Large intestine (tissue), 3 donors: ENCODE results near the gene ACOT2. TPM values are rescaled to one million over a fixed set of nuclear protein-coding genes. Genes with fewer than 3 reads are reported as not detected.
"Not testable (repeated sequence)": the region's sequence is repeated elsewhere in the genome, so short reads cannot be mapped to it uniquely, and the experiment has no call there.

ENCODE experiments used
- DNase-seq, 2 donors: peaks; one replicate each; pipeline versions ENCODE4 v3.0.0 to v3.0.0-alpha.2; 2013
- H3K27ac ChIP-seq: one replicate; pipeline ENCODE4 v1.5.1; 2013; ENCODE audit warnings: low read length
- H3K27me3 ChIP-seq: 2 replicates; pipeline ENCODE4 v1.6.1; 2013; ENCODE audit warnings: low read length; ENCODE audit not compliant: control insufficient read depth, insufficient read depth
- H3K36me3 ChIP-seq: 2 replicates; pipeline ENCODE4 v1.6.1; 2013; ENCODE audit warnings: low read length; ENCODE audit not compliant: control insufficient read depth, insufficient read depth
- H3K4me1 ChIP-seq: one replicate; pipeline ENCODE4 v1.6.1; 2013; ENCODE audit warnings: low read length; ENCODE audit not compliant: control insufficient read depth, insufficient read depth
- H3K4me3 ChIP-seq: one replicate; pipeline ENCODE4 v1.5.1; 2013; ENCODE audit warnings: low read length
- H3K9me3 ChIP-seq: one replicate; pipeline ENCODE4 v1.6.1; 2013; ENCODE audit warnings: mild to moderate bottlenecking, low read depth, low read length, moderate library complexity; ENCODE audit not compliant: control insufficient read depth
- WGBS: methylation state at CpG from one replicate; pipeline ENCODE4 v1.1.5; 2013; ENCODE audit warnings: low lambda C conversion rate; ENCODE audit not compliant: insufficient coverage; 5-methylcytosine and 5-hydroxymethylcytosine counted together
- polyA plus RNA-seq: library from polyadenylated mRNA; unstranded; fragments of 120-200 nt; gene quantifications from one replicate; pipeline ENCODE4 v1.2.1, GENCODE V29; 2013

Gene ACOT2
- polyA plus RNA-seq, 1 donor, result 37.2 TPM

DNA sequence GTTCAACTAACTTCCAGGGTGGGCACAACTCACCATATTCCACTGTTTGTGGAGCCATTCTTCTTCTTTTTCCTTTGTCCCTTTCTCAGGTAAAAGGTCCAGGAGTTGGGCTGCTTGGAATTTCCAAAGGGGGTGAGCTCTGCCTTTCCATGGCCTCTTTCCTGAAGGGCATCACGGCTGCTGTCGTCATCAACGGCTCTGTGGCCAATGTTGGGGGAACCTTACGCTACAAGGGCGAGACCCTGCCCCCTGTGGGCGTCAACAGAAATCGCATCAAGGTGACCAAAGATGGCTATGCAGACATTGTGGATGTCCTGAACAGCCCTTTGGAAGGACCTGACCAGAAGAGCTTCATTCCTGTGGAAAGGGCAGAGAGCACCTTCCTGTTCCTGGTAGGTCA, 26.1 kb upstream of the ACOT2 start:
- not testable (repeated sequence) for H3K36me3 ChIP-seq, H3K4me3 ChIP-seq, H3K27me3 ChIP-seq, H3K4me1 ChIP-seq, H3K9me3 ChIP-seq, H3K27ac ChIP-seq, DNase-seq
- no CpG with 5 or more reads among the region's 7 CpGs for WGBS

DNA sequence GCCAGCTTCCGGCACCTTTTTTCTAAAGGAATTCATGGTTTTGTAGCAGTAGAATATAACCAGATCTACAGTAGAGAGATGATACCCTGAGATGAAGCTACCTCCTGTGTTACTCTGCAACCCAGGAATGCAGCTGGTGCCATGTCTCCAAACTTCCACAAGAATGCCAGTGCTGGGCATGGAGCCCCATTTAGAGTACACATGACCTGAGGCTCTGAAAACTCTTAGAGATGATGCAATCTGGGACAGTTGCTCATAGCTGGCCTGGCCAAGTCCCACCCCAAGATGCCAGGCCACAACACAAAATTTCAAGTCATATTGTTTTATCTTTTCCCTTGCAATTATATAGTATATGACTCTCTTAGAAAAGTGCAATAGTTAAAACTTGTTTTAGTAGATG, 23.7 kb upstream of the ACOT2 start:
- not testable (repeated sequence) for H3K36me3 ChIP-seq, H3K9me3 ChIP-seq, H3K4me1 ChIP-seq, H3K4me3 ChIP-seq, DNase-seq, H3K27me3 ChIP-seq, H3K27ac ChIP-seq
- no CpG with 5 or more reads among the region's 1 CpG for WGBS

DNA sequence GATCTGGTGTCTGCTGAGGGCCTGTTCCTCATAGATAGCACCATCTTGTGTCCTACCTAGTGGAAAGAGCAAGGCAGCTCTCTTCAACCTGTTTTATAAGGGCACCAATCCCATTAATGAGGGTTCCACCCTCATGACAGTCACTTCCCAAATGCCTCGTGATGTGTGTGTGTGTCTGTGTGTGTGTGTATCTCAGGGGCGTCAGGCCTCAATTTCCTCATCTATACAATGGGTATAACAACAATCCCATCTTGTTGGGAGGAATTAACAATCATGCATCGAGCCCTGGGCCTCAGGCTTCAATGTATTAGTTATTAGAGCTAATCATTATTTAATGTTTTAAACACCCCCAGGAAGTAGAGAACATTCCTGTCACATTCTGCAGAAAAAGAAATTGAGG, 19.9 kb upstream of the ACOT2 start:
- not testable (repeated sequence) for H3K36me3 ChIP-seq, H3K27ac ChIP-seq, H3K9me3 ChIP-seq, DNase-seq, H3K27me3 ChIP-seq, H3K4me1 ChIP-seq, H3K4me3 ChIP-seq
- no CpG with 5 or more reads among the region's 3 CpGs for WGBS

DNA sequence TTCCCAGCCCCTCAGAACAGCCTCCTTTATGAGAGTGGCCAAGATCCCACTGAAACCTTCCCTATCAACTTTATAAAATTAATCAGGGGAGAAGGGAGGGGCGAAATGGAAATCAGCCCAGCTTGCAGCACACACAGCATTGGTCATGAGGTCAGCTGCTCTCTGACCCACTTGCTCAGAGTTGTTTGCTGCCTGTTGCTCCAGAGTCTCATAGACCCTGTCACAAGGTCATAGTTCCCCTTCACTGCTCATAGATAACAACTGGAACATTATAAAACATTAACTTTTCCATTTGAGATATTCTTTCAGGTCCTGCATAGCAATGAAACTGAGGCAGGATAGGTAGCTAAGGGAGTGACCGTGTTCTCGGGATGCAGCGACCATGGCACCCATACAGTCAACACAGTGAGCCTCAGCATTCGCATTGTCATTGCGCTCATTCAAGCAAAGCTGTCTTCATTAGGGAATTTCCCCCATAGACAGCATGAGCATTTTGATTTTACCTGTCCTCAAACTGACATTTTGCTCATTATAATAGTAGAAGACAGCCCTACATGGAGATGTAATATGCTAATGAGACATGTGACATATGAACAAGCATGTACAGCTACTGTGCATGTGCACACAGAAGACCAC, 19.0 kb upstream of the ACOT2 start:
- H3K27ac ChIP-seq, H3K4me3 ChIP-seq, H3K36me3 ChIP-seq, H3K4me1 ChIP-seq, H3K27me3 ChIP-seq, DNase-seq, H3K9me3 ChIP-seq: not testable (repeated sequence)
- WGBS, result no CpG with 5 or more reads among the region's 6 CpGs

DNA sequence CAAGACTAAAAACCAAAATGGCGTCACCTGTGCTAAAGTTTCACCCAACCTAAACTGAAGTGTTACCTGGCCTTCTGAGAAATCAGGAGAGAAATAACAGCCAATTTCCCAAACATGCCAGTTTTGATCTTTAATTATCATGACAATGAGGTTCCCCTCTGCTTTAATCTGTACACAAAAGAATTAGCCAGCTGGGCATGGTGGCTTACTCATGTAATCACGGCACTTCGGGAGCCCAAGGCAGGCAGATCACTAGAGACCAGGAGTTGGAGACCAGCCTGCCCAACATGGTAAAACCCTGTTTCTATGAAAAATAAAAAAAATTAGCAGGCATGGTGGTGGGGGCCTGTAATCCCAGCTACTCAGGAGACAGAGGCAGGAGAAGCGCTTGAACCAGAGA, 15.2 kb upstream of the ACOT2 start:
- no peak overlapping the region for H3K4me3 ChIP-seq

DNA sequence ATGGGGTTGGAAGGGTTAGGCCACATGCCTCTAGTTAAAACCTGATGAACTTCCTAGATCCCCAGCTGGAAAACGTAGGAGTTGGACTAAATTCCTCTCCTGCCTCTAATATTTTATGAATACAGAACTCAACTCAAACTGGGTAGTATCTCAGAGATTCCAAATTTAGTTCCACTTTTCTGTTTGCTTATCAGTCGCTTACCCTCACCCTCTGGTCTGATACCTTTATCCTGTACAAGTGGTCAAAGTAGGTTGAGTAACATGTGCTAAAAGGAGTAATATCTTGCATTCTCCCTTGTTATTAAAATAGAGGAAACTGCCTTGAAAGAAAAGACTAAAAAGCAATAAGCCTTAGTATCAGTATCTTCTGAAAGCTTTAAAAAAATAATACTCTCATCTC, 11.8 kb upstream of the ACOT2 start:
- H3K4me1 ChIP-seq, H3K36me3 ChIP-seq, DNase-seq, H3K9me3 ChIP-seq, H3K27me3 ChIP-seq, H3K27ac ChIP-seq, H3K4me3 ChIP-seq: not testable (repeated sequence)
- no CpG with 5 or more reads among the region's 2 CpGs for WGBS

More for the DNA sequence above, 15.2 kb upstream of the ACOT2 start:
- H3K27me3 ChIP-seq, result no peaks in the 10 kb centered on the region
- WGBS, result no CpG with 5 or more reads among the region's 4 CpGs
- H3K4me1 ChIP-seq, result no peaks in the 10 kb centered on the region
- H3K36me3 ChIP-seq, result no peaks in the 10 kb centered on the region
- DNase-seq, result no peak
- H3K9me3 ChIP-seq, result no peaks in the 10 kb centered on the region
- no peak overlapping the region for H3K27ac ChIP-seq

DNA sequence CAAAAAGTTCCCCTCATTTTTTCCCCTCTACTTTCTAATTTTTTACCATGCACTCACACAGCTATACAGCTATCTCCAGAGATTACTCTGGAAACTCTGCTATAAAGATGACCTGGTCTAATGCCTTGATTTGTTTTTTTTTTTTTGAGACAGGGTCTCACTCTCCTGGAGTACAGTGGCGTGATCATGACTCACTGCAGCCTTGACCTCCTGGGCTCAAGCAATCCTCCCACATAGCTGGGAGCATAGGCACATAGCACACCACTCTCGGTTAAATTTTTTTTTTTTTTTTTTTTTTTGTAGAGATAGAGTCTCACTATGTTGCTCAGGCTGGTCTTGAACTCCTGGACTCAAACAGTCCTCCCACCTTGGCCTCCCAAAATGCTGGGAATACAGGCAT, 10.8 kb upstream of the ACOT2 start:
- no CpG with 5 or more reads among the region's 2 CpGs for WGBS
- H3K4me1 ChIP-seq, H3K36me3 ChIP-seq, DNase-seq, H3K27ac ChIP-seq, H3K27me3 ChIP-seq, H3K9me3 ChIP-seq, H3K4me3 ChIP-seq: not testable (repeated sequence)

DNA sequence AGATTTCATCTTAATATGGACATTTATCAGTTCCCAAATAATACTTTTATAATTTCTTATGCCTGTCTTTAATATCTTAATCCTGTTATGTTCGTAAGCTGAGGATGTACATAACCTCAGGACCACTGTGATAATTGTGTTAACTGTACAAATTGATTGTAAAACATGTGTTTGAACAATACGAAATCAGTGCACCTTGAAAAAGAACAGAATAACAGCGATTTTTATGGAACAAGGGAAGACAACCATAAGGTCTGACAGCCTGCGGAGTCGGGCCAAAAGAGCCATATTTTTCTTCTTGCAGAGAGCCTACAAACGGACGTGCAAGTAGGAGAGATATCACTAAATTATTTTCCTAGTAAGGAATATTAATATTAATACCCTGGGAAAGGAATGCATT, 6.8 kb upstream of the ACOT2 start:
- not testable (repeated sequence) for H3K4me3 ChIP-seq, H3K27me3 ChIP-seq, H3K27ac ChIP-seq, H3K4me1 ChIP-seq, H3K36me3 ChIP-seq, DNase-seq
- WGBS, result 100% methylated on average over 1 of the region's 7 CpGs
- H3K9me3 ChIP-seq, result peaks cover 17% of the 10 kb centered on the region

DNA sequence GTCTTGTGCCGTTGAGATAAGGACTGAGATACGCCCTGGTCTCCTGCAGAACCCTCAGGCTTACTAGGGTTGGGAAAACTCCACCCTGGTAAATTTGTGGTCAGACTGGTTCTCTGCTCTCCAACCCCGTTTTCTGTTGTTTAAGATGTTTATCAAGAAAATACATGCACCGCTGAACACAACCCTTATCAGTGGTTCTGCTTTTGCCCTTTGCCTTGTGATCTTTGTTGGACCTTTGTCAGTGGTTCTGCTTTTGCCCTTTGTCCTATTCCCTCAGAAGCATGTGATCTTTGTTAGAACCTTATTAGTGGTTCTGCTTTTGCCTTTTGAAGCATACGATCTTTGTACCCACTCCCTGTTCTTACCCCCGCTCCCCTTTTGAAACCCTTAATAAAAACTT, 6.3 kb upstream of the ACOT2 start:
- not testable (repeated sequence) for H3K4me1 ChIP-seq, H3K27me3 ChIP-seq, H3K27ac ChIP-seq, DNase-seq, H3K36me3 ChIP-seq, H3K4me3 ChIP-seq
- no CpG with 5 or more reads among the region's 6 CpGs for WGBS
- peaks cover 17% of the 10 kb centered on the region for H3K9me3 ChIP-seq

DNA sequence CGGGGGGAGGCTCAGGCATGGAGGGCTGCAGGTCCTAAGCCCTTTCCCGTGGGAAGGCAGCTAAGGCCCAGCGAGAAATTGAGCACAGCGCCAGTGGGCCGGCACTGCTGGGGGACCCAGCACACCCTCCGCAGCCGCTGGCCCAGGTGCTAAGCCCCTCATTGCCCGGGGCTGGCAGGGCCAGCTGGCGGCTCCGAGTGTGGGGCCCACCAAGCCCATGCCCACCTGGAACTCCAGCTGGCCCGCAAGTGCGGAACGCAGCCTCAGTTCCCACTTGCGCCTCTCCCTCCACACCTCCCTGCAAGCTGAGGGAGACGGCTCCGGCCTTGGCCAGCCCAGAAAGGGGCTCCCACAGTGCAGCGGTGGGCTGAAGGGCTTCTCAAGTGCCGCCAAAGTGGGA, 2.6 kb upstream of the ACOT2 start:
- no CpG with 5 or more reads among the region's 18 CpGs for WGBS
- not testable (repeated sequence) for H3K27me3 ChIP-seq, DNase-seq, H3K27ac ChIP-seq, H3K4me3 ChIP-seq, H3K36me3 ChIP-seq
- Histone ChIP-seq H3K9me3 (peaks cover 15% of the 10 kb centered on the region), H3K4me1 (peaks cover 17% of the 10 kb centered on the region)

DNA sequence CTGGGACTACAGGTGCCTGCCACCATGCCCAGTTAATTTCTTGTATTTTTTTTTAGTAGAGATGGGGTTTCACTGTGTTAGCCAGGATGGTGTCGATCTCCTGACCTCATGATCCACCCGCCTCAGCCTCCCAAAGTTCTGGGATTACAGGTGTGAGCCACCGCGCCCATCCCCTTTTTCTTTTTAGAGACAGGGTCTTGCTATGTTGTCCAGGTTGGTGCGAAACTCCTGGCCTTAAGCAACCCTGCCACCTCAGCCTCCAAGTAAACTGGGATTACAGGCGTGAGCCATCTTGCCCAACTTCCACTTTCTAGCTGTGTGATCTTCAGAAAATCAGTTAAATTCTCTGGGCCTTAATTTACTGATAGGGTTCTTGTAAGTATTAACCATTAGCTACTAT, 2.1 kb upstream of the ACOT2 start:
- peaks cover 17% of the 10 kb centered on the region for H3K4me1 ChIP-seq
- H3K36me3 ChIP-seq, H3K27me3 ChIP-seq, DNase-seq, H3K27ac ChIP-seq, H3K4me3 ChIP-seq: not testable (repeated sequence)
- peaks cover 10% of the 10 kb centered on the region for H3K9me3 ChIP-seq
- WGBS, result no CpG with 5 or more reads among the region's 6 CpGs
